ENCODE results near the gene XIAP.
A peak's percentile ranks its signal among the peaks of the same experiment; 100 is the strongest.

The XIAP gene

GRCh38 chrX:123961268-123962005 is 101.6 kb downstream of the XIAP start, which contains the start of gene STAG2:
TSS of gene STAG2 (plus strand) at chrX:123961706. CDS start at chrX:124022628, 60,922 bp downstream.
- peak; percentile 40 for DNase-seq

DNA sequence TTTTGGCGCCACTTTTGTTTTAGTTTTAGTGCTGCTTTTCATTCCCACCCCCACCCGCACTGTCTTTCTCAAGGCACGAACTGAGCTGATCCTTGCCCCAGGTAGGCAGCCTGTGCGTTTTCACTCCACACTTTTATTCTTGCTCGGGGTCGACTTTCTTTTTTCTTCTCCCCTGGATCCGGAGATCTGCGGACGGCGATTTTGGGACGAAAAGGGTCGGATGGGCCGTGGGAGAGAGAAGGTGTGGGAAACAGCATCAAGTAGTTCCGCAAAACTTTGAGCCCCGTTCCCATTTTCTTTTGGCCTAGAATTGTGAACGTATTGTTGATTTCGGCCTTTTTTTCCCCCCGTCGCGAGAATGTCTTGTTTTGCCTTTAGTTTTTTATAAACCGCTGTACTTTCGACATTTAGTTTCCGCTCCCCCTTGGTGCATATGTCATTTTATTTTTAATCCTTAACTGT is 102.2 kb downstream of the XIAP start:
- peak; percentile 6 for DNase-seq

GRCh38 chrX:123962794-123963373 is 103.0 kb downstream of the XIAP start:
- DNase-seq = peak; percentile 84

Measured in CD4-positive, alpha-beta T cell treated with Interleukin-4 for 4 hours (primary cell).